ENCODE results near the gene ROCK2. TPM values are rescaled to one million over a fixed set of nuclear protein-coding genes. Genes with fewer than 3 reads are reported as not detected.
A peak's percentile ranks its signal among the peaks of the same experiment; 100 is the strongest.

ROCK2 gene
- total and polyA plus RNA-seq, 9 of the 15 experiments (the other 6 are each of a cell fraction or from before 2014, with no cell fraction given), result 4.9 to 30.6 (median 14.3) TPM

- TF ChIP-seq ZNF280A (IDR thresholded peaks at IDR 0.05; ENCODE audit: low read depth, partially characterized antibody), result no peak
- no peak for TF ChIP-seq SFPQ (IDR thresholded peaks at IDR 0.05; ENCODE audit: low read depth, low read length)
- no peak for TF ChIP-seq ZNF316 (IDR thresholded peaks at IDR 0.05)
- peak; percentile 45 for TF ChIP-seq POLR2B (IDR thresholded peaks at IDR 0.05; ENCODE audit: low read depth, partially characterized antibody)
- TF ChIP-seq ZKSCAN3 (CRISPR knock-in tag; IDR thresholded peaks at IDR 0.05), result no peak
- no peak for TF ChIP-seq ZNF518B (CRISPR knock-in tag; IDR thresholded peaks at IDR 0.05)
- TF ChIP-seq HMG20B (CRISPR knock-in tag; IDR thresholded peaks at IDR 0.05), result no peak
- TF ChIP-seq ILK (tag; IDR thresholded peaks at IDR 0.05; ENCODE audit: borderline replicate concordance, low read depth), result no peak
- TF ChIP-seq PHF20 (IDR thresholded peaks at IDR 0.05; ENCODE audit: partially characterized antibody), result peak; percentile 69
- no peak for TF ChIP-seq HLTF (IDR thresholded peaks at IDR 0.05)
- no peak for TF ChIP-seq HDAC6 (IDR thresholded peaks at IDR 0.05; ENCODE audit: low read depth, low read length)
- TF ChIP-seq HNRNPK (IDR thresholded peaks at IDR 0.05; ENCODE audit: low read depth, low read length, poor library complexity, severe bottlenecking), result no peak
- TF ChIP-seq STAT5B (CRISPR knock-in tag; IDR thresholded peaks at IDR 0.05), result no peak
- no peak for TF ChIP-seq RBM15 (IDR thresholded peaks at IDR 0.05; ENCODE audit: insufficient read depth, low read length)
- peak; percentile 90 for TF ChIP-seq VEZF1 (CRISPR knock-in tag; IDR thresholded peaks at IDR 0.05)
- TF ChIP-seq TRIM28 (IDR thresholded peaks at IDR 0.05), result no peak
- TF ChIP-seq ZNF586 (CRISPR knock-in tag; conservative IDR thresholded peaks at IDR 0.05), result no peak
- no peak for TF ChIP-seq ZNF121 (CRISPR knock-in tag; conservative IDR thresholded peaks at IDR 0.05)
- TF ChIP-seq SNIP1 (IDR thresholded peaks at IDR 0.05; ENCODE audit: low read depth), result no peak
- no peak for TF ChIP-seq NFATC3 (IDR thresholded peaks at IDR 0.05)
- no peak for TF ChIP-seq PHTF2 (CRISPR knock-in tag; IDR thresholded peaks at IDR 0.05)
- no peak for TF ChIP-seq PURB (CRISPR knock-in tag; IDR thresholded peaks at IDR 0.05; ENCODE audit: low read depth)
Measured at GRCh38 chr2:11154923-11155380, 189.5 kb downstream of the ROCK2 start (continued).
